COLO668 (cell line): Measurements from ENCODE around the gene GRIK2.

Source experiments
- DNase-seq: peaks from one replicate; lab custom pipeline; 2025; ENCODE audit not compliant: unreplicated experiment; lab: John Stamatoyannopoulos, UW

GRIK2 gene

GRCh38 chr6:101706576-101706975 is 313.1 kb downstream of the GRIK2 start:
- no peak for DNase-seq

GRCh38 chr6:101711518-101711917 is 318.0 kb downstream of the GRIK2 start:
- no peak for DNase-seq

- no peak for DNase-seq
These were observed 322.9 kb downstream of the GRIK2 start for GRCh38 chr6:101716387-101716786.

GRCh38 chr6:101716810-101717209 is 323.3 kb downstream of the GRIK2 start:
- DNase-seq: no peak

- no peak for DNase-seq
These were observed 326.0 kb downstream of the GRIK2 start for GRCh38 chr6:101719521-101719920.

- DNase-seq: no peak
These were observed 329.0 kb downstream of the GRIK2 start for GRCh38 chr6:101722471-101722870.

GRCh38 chr6:101722991-101723579 is 329.6 kb downstream of the GRIK2 start:
- no peak for DNase-seq

- DNase-seq: no peak
These were observed 334.9 kb downstream of the GRIK2 start for GRCh38 chr6:101728388-101728787.

- DNase-seq: no peak
These were observed 335.4 kb downstream of the GRIK2 start for GRCh38 chr6:101728956-101729355.

GRCh38 chr6:101730954-101731353 is 337.4 kb downstream of the GRIK2 start:
- no peak for DNase-seq

- no peak for DNase-seq
These were observed 340.4 kb downstream of the GRIK2 start for GRCh38 chr6:101733899-101734298.

- DNase-seq: no peak
These were observed 345.0 kb downstream of the GRIK2 start for GRCh38 chr6:101738481-101738880.

GRCh38 chr6:101740631-101741030 is 347.1 kb downstream of the GRIK2 start:
- DNase-seq: no peak

- DNase-seq: no peak
These were observed 348.1 kb downstream of the GRIK2 start for GRCh38 chr6:101741474-101742171.

GRCh38 chr6:101747160-101747559 is 353.7 kb downstream of the GRIK2 start:
- no peak for DNase-seq

GRCh38 chr6:101747716-101748115 is 354.2 kb downstream of the GRIK2 start:
- no peak for DNase-seq

- DNase-seq: no peak
These were observed 362.4 kb downstream of the GRIK2 start for GRCh38 chr6:101755931-101756330.

GRCh38 chr6:101758368-101758767 is 364.9 kb downstream of the GRIK2 start:
- no peak for DNase-seq

- DNase-seq: no peak
These were observed 367.5 kb downstream of the GRIK2 start for GRCh38 chr6:101760843-101761621.

GRCh38 chr6:101762851-101763250 is 369.3 kb downstream of the GRIK2 start:
- DNase-seq: no peak

- DNase-seq: no peak
These were observed 371.8 kb downstream of the GRIK2 start for GRCh38 chr6:101765281-101765680.

- no peak for DNase-seq
These were observed 376.6 kb downstream of the GRIK2 start for GRCh38 chr6:101770116-101770515.
